Duodenal mucosa (tissue), 2 donors: Measurements from ENCODE around the gene CTR9.

ENCODE experiments used
- H3K27ac ChIP-seq: one replicate; pipeline ENCODE4 v1.7.0; 2013; ENCODE audit warnings: low read depth, low read length
- H3K27me3 ChIP-seq, 2 donors: one replicate each; pipeline ENCODE4 v1.7.0; 2013; ENCODE audit warnings: low read length in 2 of 2, control low read depth in 1 of 2; ENCODE audit not compliant: insufficient read depth in 2 of 2, control insufficient read depth in 1 of 2
- H3K36me3 ChIP-seq, 2 donors: one replicate each; pipeline ENCODE4 v1.7.0; 2013; ENCODE audit warnings: low read length in 2 of 2, control low read depth in 1 of 2; ENCODE audit not compliant: insufficient read depth in 2 of 2, control insufficient read depth in 1 of 2
- H3K4me1 ChIP-seq, 2 donors: one replicate each; pipeline ENCODE4 v1.7.0; 2013; ENCODE audit warnings: low read length in 2 of 2, control low read depth in 1 of 2; ENCODE audit not compliant: insufficient read depth in 2 of 2, control insufficient read depth in 1 of 2
- H3K4me3 ChIP-seq, 2 donors: one replicate each; pipeline ENCODE4 v1.7.0; 2013; ENCODE audit warnings: low read length in 2 of 2, low read depth in 1 of 2
- H3K9ac ChIP-seq, 2 donors: one replicate each; pipeline ENCODE4 v1.7.0; 2013; ENCODE audit warnings: low read length in 2 of 2, low read depth in 1 of 2
- H3K9me3 ChIP-seq, 2 donors: one replicate each; pipeline ENCODE4 v1.7.0; 2013; ENCODE audit warnings: low read length in 2 of 2, control low read depth in 1 of 2; ENCODE audit not compliant: control insufficient read depth in 1 of 2

CTR9 gene

DNA sequence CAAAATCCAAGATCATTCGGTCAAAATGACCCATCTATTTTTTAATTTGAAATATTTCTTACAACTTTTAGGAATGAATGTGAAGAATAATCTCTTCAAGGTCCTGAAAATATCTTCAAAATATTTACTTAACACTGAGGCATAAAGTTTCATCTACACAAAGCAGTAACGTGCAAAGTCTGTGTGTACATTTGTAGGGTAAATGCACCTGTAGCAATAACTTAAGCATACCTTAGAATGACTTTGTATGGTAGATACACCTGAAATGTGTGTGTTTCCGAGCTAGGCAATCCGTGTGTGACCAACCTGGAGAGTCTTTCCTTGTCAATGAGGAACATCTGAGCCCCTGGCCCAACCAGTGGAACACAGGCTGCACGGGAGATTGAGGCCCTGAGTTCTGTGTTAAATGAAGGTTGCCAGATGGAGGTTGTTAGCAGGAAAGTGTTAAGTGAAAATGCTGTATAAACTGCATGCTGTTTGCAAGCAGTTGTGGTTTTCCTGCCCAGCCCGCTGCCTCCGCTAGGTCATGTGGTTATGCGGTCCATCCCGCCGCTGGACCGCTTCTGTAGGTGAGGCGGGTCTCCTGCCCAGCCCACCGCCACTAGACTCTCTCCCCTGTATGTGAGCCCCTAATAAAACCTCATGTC is 7.6 kb upstream of the CTR9 start:
- Histone ChIP-seq H3K27ac (no peak overlapping the region), H3K4me3 (peak overlapping the region in 1 of 2 donors; percentile 38), H3K9me3 (no peaks in the 10 kb centered on the region), H3K4me1 (peaks cover 0 to 6% of the 10 kb centered on the region in 2 donors), H3K36me3 (no peaks in the 10 kb centered on the region), H3K27me3 (no peaks in the 10 kb centered on the region), H3K9ac (no peak overlapping the region)

DNA sequence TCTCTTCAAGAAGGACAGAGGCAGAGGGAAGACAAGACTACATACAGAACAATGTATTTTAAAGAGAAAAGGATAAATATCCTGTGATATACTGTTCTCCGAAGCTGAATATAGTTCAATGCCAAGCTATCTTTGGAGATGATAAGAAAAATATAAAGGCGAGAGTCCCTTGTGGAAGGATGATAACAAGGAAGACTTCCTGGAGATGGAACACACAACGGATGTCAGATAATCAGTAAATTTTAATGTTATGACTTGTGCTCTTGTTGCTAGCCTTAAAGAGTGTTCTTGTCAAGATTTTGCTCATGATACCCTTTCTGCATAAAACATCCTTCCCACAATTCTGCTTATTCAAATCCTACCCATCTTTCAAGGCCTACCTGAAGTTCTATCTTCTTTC is 6.8 kb upstream of the CTR9 start:
- H3K27ac ChIP-seq, result no peak overlapping the region

GRCh38 chr11:10746871-10747270 is 4.2 kb upstream of the CTR9 start:
- Histone ChIP-seq H3K27me3 (no peaks in the 10 kb centered on the region), H3K27ac (no peak overlapping the region), H3K9me3 (no peaks in the 10 kb centered on the region), H3K9ac (no peak overlapping the region), H3K4me3 (no peak overlapping the region), H3K36me3 (no peaks in the 10 kb centered on the region), H3K4me1 (peaks cover 0 to 8% of the 10 kb centered on the region in 2 donors)

More for the DNA sequence above, 6.8 kb upstream of the CTR9 start:
- Histone ChIP-seq H3K27me3 (no peaks in the 10 kb centered on the region), H3K4me3 (no peak overlapping the region), H3K36me3 (no peaks in the 10 kb centered on the region), H3K9me3 (no peaks in the 10 kb centered on the region), H3K9ac (no peak overlapping the region), H3K4me1 (peaks cover 0 to 6% of the 10 kb centered on the region in 2 donors)

- H3K9me3 ChIP-seq, result no peaks in the 10 kb centered on the region
- no peaks in the 10 kb centered on the region for H3K36me3 ChIP-seq
- no peak overlapping the region for H3K4me3 ChIP-seq
- no peak overlapping the region for H3K27ac ChIP-seq
- H3K4me1 ChIP-seq, result peaks cover 8 to 17% of the 10 kb centered on the region in 2 donors
- no peaks in the 10 kb centered on the region for H3K27me3 ChIP-seq
- no peak overlapping the region for H3K9ac ChIP-seq
Measured at GRCh38 chr11:10747733-10748132, 3.3 kb upstream of the CTR9 start.

DNA sequence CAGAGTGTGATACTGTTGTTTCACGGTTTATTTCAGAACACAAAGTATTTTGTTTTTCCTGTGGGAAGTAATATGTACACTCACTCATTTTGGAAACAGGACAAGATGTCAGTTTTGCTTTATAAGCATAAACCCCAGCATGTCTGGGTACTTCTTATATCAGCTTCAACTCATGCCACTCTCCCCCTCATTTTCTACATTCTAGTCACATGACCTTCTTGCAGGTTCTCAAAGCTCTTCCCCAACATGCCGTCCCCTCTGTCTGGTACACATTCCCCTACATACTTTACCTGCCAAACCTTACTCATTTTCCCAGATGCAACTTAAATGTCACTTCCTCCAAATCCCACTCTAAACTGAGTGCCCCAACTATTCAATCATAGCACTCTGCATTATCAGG is 1.6 kb upstream of the CTR9 start:
- Histone ChIP-seq H3K9me3 (no peaks in the 10 kb centered on the region), H3K27ac (no peak overlapping the region)

DNA sequence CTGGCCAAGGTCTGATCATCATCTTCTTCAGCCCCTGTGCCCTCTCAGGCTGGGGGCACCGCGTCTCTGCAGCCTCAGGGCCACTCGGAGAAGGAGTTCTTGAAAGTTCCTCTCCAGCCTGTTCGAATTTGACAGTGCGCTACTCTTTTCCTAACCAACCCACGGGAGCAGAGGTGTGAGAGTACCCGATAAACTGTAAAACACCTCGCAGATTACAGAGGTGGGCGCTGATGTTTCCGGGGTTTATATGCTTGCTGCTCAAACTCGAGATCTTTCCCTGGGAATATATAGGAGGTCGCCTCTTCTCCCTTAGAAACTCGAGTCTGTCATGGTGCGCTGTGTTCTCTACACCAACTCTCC is 515 bp downstream of the CTR9 start:
- Histone ChIP-seq H3K9ac (peak overlapping the region; percentile 93 to 94), H3K4me3 (peak overlapping the region; percentile 97 to 98), H3K27ac (peak overlapping the region; percentile 97), H3K9me3 (no peaks in the 10 kb centered on the region), H3K27me3 (no peaks in the 10 kb centered on the region), H3K4me1 (peaks cover 8 to 11% of the 10 kb centered on the region in 2 donors), H3K36me3 (peaks cover 8 to 22% of the 10 kb centered on the region in 2 donors)

More for the DNA sequence above, 1.6 kb upstream of the CTR9 start:
- Histone ChIP-seq H3K4me3 (no peak overlapping the region), H3K9ac (no peak overlapping the region), H3K4me1 (peaks cover 8 to 11% of the 10 kb centered on the region in 2 donors), H3K27me3 (no peaks in the 10 kb centered on the region), H3K36me3 (peaks cover 0 to 6% of the 10 kb centered on the region in 2 donors)

GRCh38 chr11:10752061-10752460 is 1.0 kb downstream of the CTR9 start:
- H3K27ac ChIP-seq, result no peak overlapping the region
- peak overlapping the region; percentile 97 to 98 for H3K4me3 ChIP-seq
- peak overlapping the region; percentile 93 to 94 for H3K9ac ChIP-seq
- peaks cover 12 to 27% of the 10 kb centered on the region in 2 donors for H3K36me3 ChIP-seq
- no peaks in the 10 kb centered on the region for H3K27me3 ChIP-seq
- H3K9me3 ChIP-seq, result no peaks in the 10 kb centered on the region
- H3K4me1 ChIP-seq, result peaks cover 8 to 11% of the 10 kb centered on the region in 2 donors

DNA sequence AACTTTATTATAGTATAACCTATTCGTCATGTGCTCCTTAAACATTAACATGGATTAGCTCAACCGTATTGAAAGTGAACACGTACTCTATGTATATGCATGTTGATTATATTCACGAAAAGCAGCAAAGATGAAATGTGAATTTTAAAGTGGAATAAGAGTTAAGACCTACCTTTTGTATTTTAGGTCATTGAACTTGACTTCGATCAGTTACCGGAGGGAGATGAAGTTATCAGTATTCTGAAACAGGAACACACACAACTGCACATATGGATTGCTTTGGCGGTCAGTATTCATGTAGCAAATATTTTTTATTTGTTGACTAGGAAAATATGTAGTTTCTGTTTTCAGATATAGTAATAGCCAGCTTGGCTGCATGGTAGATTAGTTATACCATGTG is 1.4 kb downstream of the CTR9 start:
- H3K9me3 ChIP-seq, result no peaks in the 10 kb centered on the region
- no peak overlapping the region for H3K9ac ChIP-seq
- H3K36me3 ChIP-seq, result peaks cover 12 to 31% of the 10 kb centered on the region in 2 donors
- no peaks in the 10 kb centered on the region for H3K27me3 ChIP-seq
- peak overlapping the region; percentile 97 to 98 for H3K4me3 ChIP-seq
- H3K4me1 ChIP-seq, result peaks cover 8 to 11% of the 10 kb centered on the region in 2 donors
- H3K27ac ChIP-seq, result no peak overlapping the region

GRCh38 chr11:10758957-10759356 is 7.9 kb downstream of the CTR9 start:
- Histone ChIP-seq H3K4me3 (no peak overlapping the region), H3K9ac (no peak overlapping the region), H3K4me1 (no peaks in the 10 kb centered on the region), H3K27ac (no peak overlapping the region), H3K9me3 (no peaks in the 10 kb centered on the region), H3K27me3 (no peaks in the 10 kb centered on the region), H3K36me3 (peaks cover 34 to 78% of the 10 kb centered on the region in 2 donors)

DNA sequence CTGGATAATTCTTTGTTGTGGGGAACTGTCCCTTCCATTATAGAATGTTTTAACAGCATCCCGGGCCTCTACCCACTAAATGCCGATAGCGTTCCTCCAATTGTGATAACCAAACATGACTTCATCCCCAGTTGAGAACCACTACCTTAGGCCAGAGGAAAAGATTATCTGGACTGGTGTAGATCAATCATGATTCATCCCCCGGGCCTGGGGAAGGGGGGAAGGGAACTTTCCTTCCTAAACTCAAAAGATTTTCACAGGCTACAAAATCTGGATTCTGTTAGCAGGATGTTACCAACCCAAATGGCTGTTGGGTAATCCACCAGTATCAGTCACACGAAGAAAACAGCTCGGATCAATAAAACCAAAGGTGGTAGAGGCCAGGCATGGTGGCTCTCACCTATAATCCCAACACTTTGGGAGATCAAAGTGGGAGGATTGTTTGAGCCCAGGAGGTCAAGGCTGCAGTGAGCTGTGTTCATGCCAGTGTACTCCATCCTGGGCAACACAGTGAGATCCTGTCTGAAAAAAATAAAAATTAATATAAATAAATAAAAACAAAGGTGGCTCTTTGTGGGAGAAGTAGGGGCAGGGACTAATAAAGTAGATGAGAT is 10.1 kb downstream of the CTR9 start:
- peaks cover 39 to 83% of the 10 kb centered on the region in 2 donors for H3K36me3 ChIP-seq
- H3K4me3 ChIP-seq, result no peak overlapping the region
- H3K9ac ChIP-seq, result no peak overlapping the region
- no peaks in the 10 kb centered on the region for H3K4me1 ChIP-seq
- H3K27ac ChIP-seq, result no peak overlapping the region
- H3K27me3 ChIP-seq, result no peaks in the 10 kb centered on the region
- no peaks in the 10 kb centered on the region for H3K9me3 ChIP-seq
